ENCODE measurements around the gene GPR108. TPM values are rescaled to one million over a fixed set of nuclear protein-coding genes. Genes with fewer than 3 reads are reported as not detected.

GPR108 gene
- total and polyA plus RNA-seq, 4 donors, result 17.2 to 34.2 (median 30.5) TPM

DNA sequence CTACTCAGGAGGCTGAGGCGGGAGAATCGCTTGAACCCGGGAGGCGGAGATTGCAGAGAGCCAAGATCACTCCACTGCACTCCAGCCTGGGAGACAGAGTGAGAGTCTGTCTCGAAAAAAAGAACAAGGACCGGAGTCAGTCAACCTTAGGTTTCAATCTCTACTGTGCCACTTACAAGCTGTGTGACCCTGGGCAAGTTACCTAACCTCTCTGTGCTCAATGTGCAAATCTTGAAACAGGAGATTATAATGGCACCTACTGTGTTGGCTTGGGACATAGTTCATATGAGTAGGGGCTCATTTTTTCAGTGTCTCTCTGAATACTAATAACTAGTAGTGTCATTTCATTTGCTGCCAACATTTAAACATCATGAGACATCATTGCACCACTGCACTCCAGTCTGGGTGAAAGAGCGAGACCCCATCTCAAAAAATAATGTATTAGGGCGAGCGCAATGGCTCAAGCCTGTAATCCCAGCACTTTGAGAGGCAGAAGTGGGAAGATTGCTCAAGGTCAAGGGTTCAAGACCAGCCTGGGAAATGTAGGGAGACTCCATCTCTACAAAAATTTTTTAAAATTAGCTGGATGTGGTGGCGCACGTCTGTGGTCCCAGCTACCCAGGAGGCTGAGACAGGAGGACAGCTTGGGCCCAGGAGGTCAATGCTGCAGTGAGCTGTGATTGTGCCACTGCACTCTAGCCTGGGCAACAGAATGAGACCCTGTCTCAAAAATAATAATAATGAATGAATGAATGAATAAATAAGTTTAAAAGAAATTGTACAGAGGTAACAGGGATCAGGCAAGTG is 22.4 kb downstream of the GPR108 start:
- H3K4me1 ChIP-seq (ENCODE audit: control insufficient read depth in 4 of 4, insufficient read depth in 4 of 4, low read length in 3 of 4), result peaks cover 0 to 47% (median 28%) of the 10 kb centered on the region in 4 donors
- H3K36me3 ChIP-seq (ENCODE audit: control insufficient read depth in 4 of 4, insufficient read depth in 3 of 4, low read depth in 1 of 4, low read length in 3 of 4), result peaks cover 21 to 59% (median 53%) of the 10 kb centered on the region in 4 donors
- no peaks in the 10 kb centered on the region for H3K27me3 ChIP-seq (ENCODE audit: control insufficient read depth in 4 of 4, insufficient read depth in 4 of 4, low read length in 3 of 4)
- DNase-seq (ENCODE audit: low spot score), result no peak
- no peak overlapping the region for H3K4me3 ChIP-seq (ENCODE audit: low read depth in 1 of 3, low read length in 3 of 3)
- H3K27ac ChIP-seq (ENCODE audit: low read depth in 1 of 2, low read length in 2 of 2), result peak overlapping the region in 1 of 2 donors; percentile 10
- no peak overlapping the region for H3K9ac ChIP-seq (ENCODE audit: low read depth in 1 of 2, low read length in 2 of 2)
- H3K9me3 ChIP-seq (ENCODE audit: control insufficient read depth in 4 of 4, low read length in 3 of 4), result no peaks in the 10 kb centered on the region
- TF ChIP-seq YY1 (IDR thresholded peaks at IDR 0.05) (peak; percentile 39), ATF3 (IDR thresholded peaks at IDR 0.05) (no peak), NR2F2 (IDR thresholded peaks at IDR 0.05) (no peak), ZBTB33 (IDR thresholded peaks at IDR 0.05) (no peak), FOXA2 (IDR thresholded peaks at IDR 0.05) (no peak), RXRA (IDR thresholded peaks at IDR 0.05) (peak in 1 of 2 donors; percentile 2)
- TF ChIP-seq, protein P1, sequence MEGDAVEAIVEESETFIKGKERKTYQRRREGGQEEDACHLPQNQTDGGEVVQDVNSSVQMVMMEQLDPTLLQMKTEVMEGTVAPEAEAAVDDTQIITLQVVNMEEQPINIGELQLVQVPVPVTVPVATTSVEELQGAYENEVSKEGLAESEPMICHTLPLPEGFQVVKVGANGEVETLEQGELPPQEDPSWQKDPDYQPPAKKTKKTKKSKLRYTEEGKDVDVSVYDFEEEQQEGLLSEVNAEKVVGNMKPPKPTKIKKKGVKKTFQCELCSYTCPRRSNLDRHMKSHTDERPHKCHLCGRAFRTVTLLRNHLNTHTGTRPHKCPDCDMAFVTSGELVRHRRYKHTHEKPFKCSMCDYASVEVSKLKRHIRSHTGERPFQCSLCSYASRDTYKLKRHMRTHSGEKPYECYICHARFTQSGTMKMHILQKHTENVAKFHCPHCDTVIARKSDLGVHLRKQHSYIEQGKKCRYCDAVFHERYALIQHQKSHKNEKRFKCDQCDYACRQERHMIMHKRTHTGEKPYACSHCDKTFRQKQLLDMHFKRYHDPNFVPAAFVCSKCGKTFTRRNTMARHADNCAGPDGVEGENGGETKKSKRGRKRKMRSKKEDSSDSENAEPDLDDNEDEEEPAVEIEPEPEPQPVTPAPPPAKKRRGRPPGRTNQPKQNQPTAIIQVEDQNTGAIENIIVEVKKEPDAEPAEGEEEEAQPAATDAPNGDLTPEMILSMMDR (IDR thresholded peaks at IDR 0.05; ENCODE audit: low read depth, low read length, missing input control), result no peak
- 54% methylated on average over 11 of the region's 11 CpGs for WGBS

- peak in 1 of 2 donors; percentile 16 for TF ChIP-seq EGR1 (IDR thresholded peaks at IDR 0.05; ENCODE audit: low read depth in 2 of 2)
- no peak for TF ChIP-seq HNF4G (IDR thresholded peaks at IDR 0.05)
- peak; percentile 9 for TF ChIP-seq REST (IDR thresholded peaks at IDR 0.05)
- Histone ChIP-seq H3K27me3 (ENCODE audit: control insufficient read depth in 4 of 4, insufficient read depth in 4 of 4, low read length in 3 of 4) (no peaks in the 10 kb centered on the region), H3K9ac (ENCODE audit: low read depth in 1 of 2, low read length in 2 of 2) (no peak overlapping the region), H3K4me1 (ENCODE audit: control insufficient read depth in 4 of 4, insufficient read depth in 4 of 4, low read length in 3 of 4) (peaks cover 0 to 49% (median 28%) of the 10 kb centered on the region in 4 donors), H3K36me3 (ENCODE audit: control insufficient read depth in 4 of 4, insufficient read depth in 3 of 4, low read depth in 1 of 4, low read length in 3 of 4) (peaks cover 21 to 63% (median 55%) of the 10 kb centered on the region in 4 donors), H3K4me3 (ENCODE audit: low read depth in 1 of 3, low read length in 3 of 3) (no peak overlapping the region), H3K9me3 (ENCODE audit: control insufficient read depth in 4 of 4, low read length in 3 of 4) (no peaks in the 10 kb centered on the region), H3K27ac (ENCODE audit: low read depth in 1 of 2, low read length in 2 of 2) (peak overlapping the region in 1 of 2 donors; percentile 25)
- no peak for DNase-seq (ENCODE audit: low spot score)
- 29% methylated on average over 24 of the region's 24 CpGs for WGBS
Measured at GRCh38 chr19:6713773-6714692, 23.3 kb downstream of the GPR108 start.
